HEK293T (cell line): ENCODE data around the gene BPIFB3.

Experiments used
- CTCF ChIA-PET: fragments of 350-600 bp; formaldehyde crosslinking; extraction: SDS; loops from one replicate; lab custom pipeline; 2021; ENCODE audit warnings: antibody characterized with exemption, inconsistent platforms; lab: Yijun Ruan, JAX
- POLR2A ChIA-PET: fragments of 350-600 bp; formaldehyde crosslinking; extraction: SDS; loops from one replicate; lab custom pipeline; 2020; ENCODE audit warnings: antibody characterized with exemption, inconsistent platforms; lab: Yijun Ruan, JAX
- DNase-seq: peaks from one replicate; pipeline ENCODE4 v3.0.0; 2012; ENCODE audit warnings: mixed read lengths; ENCODE audit errors: extremely low spot score
- ARNT ChIP-seq: fragments of 450-650 bp; IDR thresholded peaks from 2 replicates; pipeline ENCODE4 v1.6.1; 2017; ENCODE audit warnings: mild to moderate bottlenecking
- BHLHE40 ChIP-seq: fragments of 450-650 bp; IDR thresholded peaks from 2 replicates; pipeline ENCODE4 v1.6.1; 2016; ENCODE audit warnings: mild to moderate bottlenecking, moderate library complexity, borderline replicate concordance
- CTBP1 ChIP-seq: fragments of 450-650 bp; IDR thresholded peaks from 2 replicates; pipeline ENCODE4 v1.6.1; 2016; ENCODE audit warnings: borderline replicate concordance
- ELF4 ChIP-seq: fragments of 450-650 bp; IDR thresholded peaks from 2 replicates; pipeline ENCODE4 v1.6.1; 2017; ENCODE audit warnings: antibody characterized with exemption
- FOXA1 ChIP-seq: fragments of 450-650 bp; IDR thresholded peaks from 2 replicates; pipeline ENCODE4 v1.6.1; 2016; ENCODE audit warnings: mild to moderate bottlenecking
- FOXK2 ChIP-seq: fragments of 450-650 bp; IDR thresholded peaks from 2 replicates; pipeline ENCODE4 v1.6.1; 2016; ENCODE audit warnings: mild to moderate bottlenecking
- FOXM1 ChIP-seq: fragments of 450-650 bp; IDR thresholded peaks from 2 replicates; pipeline ENCODE4 v1.6.1; 2017; ENCODE audit warnings: mild to moderate bottlenecking, borderline replicate concordance
- HDGF ChIP-seq: fragments of 450-650 bp; IDR thresholded peaks from 2 replicates; pipeline ENCODE4 v1.6.1; 2017; ENCODE audit warnings: antibody characterized with exemption, borderline replicate concordance
- L3MBTL2 ChIP-seq: fragments of 450-650 bp; conservative IDR thresholded peaks from 2 replicates; pipeline ENCODE4 v1.6.1; 2016; ENCODE audit warnings: mild to moderate bottlenecking
- LEF1 ChIP-seq: fragments of 450-650 bp; IDR thresholded peaks from 2 replicates; pipeline ENCODE4 v1.6.1; 2017; ENCODE audit warnings: mild to moderate bottlenecking, borderline replicate concordance
- NFRKB ChIP-seq: fragments of 450-650 bp; IDR thresholded peaks from 2 replicates; pipeline ENCODE4 v1.6.1; 2016; ENCODE audit warnings: mild to moderate bottlenecking, moderate library complexity
- PKNOX1 ChIP-seq: fragments of 450-650 bp; IDR thresholded peaks from 2 replicates; pipeline ENCODE4 v1.6.1; 2016
- SP1 ChIP-seq: fragments of 450-650 bp; IDR thresholded peaks from 2 replicates; pipeline ENCODE4 v1.6.1; 2017
- SUZ12 ChIP-seq: fragments of 450-650 bp; IDR thresholded peaks from 2 replicates; pipeline ENCODE4 v1.6.1; 2016; ENCODE audit warnings: mild to moderate bottlenecking
- TARDBP ChIP-seq: fragments of 450-650 bp; IDR thresholded peaks from 2 replicates; pipeline ENCODE4 v1.6.1; 2016
- ZNF384 ChIP-seq: fragments of 450-650 bp; IDR thresholded peaks from 2 replicates; pipeline ENCODE4 v1.6.1; 2016

BPIFB3 gene

DNA sequence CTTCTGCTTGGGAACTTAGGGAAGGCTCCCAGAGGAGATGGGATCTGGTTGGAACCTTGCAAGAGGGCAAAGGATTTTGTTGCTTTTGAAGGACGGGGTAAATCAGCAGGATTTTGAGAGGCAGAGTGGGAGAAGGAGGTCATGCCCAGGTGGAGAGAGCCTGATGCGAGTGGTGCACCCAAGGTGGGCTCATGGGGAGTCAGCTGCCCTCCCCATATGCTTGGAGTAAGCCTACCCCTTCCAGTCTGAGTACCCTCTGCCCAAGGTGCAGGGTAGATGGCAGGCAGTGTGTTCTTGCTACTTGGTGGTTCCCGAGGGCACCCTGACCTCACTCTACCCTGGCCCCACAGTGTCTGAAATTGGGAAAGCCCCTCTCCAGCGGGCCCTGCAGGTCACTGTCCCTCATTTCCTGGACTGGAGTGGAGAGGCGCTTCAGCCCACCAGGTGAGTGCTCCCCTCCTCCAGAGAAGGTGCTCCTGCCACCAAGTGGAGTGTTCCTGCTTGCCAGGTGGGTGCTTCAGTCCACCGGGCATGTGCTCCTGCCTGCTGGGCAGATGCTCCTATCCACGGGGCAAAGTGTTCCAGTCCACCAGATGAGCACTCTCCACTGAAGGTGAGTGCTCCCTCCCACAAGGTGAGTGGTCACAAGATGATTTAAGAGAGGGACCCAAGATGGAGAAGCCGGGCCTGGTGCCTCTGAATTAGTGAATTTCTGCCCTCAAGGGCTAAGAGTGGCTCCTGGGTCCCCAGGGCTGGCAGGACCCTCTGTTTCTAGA, 42.8 kb upstream of the BPIFB3 start:
- ChIA-PET POLR2A (no interaction called here), CTCF (no interaction called here)
- DNase-seq = no peak
- TF ChIP-seq HDGF = no peak
- no peak for TF ChIP-seq SP1
- no peak for TF ChIP-seq BHLHE40
- no peak for TF ChIP-seq L3MBTL2
- no peak for TF ChIP-seq NFRKB
- TF ChIP-seq FOXK2 = no peak
- no peak for TF ChIP-seq TARDBP
- TF ChIP-seq FOXM1 = no peak
- no peak for TF ChIP-seq ARNT
- TF ChIP-seq LEF1 = no peak
- TF ChIP-seq ZNF384 = no peak
- no peak for TF ChIP-seq PKNOX1
- no peak for TF ChIP-seq CTBP1
- TF ChIP-seq SUZ12 = no peak

DNA sequence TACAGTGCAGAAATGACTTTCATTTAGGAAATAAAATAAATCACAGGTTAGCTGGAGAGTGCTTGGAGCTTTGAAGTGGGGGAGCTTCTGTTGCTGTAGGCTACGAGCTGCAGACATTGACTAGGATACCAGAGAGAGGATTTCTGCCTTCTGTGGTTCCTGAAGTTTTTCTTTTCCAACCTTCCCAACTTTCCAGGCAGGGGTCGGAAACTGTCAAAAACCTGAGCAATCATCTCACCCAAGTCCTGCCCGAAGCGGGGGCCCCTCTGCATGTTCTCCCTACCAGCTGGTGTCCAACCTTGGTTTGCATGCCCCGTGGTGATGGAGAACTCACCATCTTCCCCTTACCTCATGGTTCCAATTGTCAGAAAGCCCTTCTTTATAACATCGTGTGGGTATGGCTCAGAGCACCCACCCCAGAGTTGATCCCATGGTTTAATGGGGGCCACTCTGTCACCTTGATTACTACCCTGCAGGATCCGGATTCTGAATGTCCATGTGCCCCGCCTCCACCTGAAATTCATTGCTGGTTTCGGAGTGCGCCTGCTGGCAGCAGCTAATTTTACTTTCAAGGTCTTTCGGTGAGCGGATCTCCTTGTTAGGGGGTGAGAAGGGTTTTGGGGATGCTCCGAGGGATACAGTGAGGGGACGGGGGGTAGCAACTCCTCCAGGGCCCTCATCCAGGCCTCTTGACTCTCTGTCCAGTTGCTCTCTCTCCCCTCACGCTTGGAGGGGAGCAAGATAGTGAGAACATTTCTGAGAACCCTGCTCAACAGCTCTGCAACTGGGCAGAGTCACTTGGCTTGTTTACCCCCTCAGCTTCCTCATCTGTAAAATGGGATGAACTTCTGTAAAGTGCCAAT, 41.1 kb upstream of the BPIFB3 start:
- TF ChIP-seq SUZ12 = no peak
- TF ChIP-seq ELF4 = no peak
- no peak for TF ChIP-seq ZNF384
- TF ChIP-seq BHLHE40 = no peak
- no peak for TF ChIP-seq ARNT
- TF ChIP-seq FOXM1 = no peak
- no peak for TF ChIP-seq SP1
- TF ChIP-seq FOXK2 = no peak
- TF ChIP-seq L3MBTL2 = no peak
- no peak for TF ChIP-seq CTBP1
- no peak for TF ChIP-seq PKNOX1
- TF ChIP-seq HDGF = no peak
- TF ChIP-seq FOXA1 = no peak
- no peak for TF ChIP-seq TARDBP
- ChIA-PET CTCF (interaction anchor here (0.6 kb wide), 1 partner anchor 39 kb away, joined by 3 read pairs; no protein-coding TSS in a partner anchor), POLR2A (no interaction called here)
- DNase-seq = no peak

DNA sequence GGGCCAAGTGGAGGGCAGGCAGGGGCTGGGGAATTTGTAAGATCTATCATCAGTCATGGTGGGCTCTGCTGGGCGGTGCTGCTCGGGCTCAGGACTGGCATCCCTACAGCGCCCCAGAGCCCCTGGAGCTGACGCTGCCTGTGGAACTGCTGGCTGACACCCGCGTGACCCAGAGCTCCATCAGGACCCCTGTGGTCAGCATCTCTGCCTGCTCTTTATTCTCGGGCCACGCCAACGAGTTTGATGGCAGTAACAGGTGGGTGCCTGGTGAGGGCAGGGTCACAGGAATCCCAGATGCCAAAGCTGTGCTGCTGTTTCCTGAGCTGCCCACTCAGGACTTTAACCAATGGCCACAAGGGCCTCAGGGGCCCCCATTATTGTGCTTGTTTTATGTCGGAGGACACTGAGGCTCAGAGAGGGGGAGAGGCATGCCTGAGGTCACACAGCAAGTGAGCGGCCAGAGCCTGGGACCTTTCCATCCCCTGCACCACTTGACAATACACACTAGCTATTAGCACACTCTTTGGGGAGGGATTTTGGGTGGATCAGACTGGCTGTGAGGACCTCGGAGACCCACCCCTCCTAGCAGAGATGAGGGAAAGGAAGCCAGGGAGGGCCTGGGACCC, 39.9 kb upstream of the BPIFB3 start:
- DNase-seq = no peak
- TF ChIP-seq FOXK2 (no peak), FOXA1 (no peak), BHLHE40 (no peak), LEF1 (no peak), SP1 (no peak), HDGF (no peak), CTBP1 (no peak), NFRKB (no peak), ARNT (no peak), L3MBTL2 (no peak), FOXM1 (no peak), SUZ12 (no peak), TARDBP (no peak), PKNOX1 (no peak)
- CTCF ChIA-PET = no interaction called here
- POLR2A ChIA-PET = interaction anchor here (1.0 kb wide), 1 partner anchor 476 kb away, joined by 3 read pairs; the partner anchor contains the start of gene CBFA2T2

DNA sequence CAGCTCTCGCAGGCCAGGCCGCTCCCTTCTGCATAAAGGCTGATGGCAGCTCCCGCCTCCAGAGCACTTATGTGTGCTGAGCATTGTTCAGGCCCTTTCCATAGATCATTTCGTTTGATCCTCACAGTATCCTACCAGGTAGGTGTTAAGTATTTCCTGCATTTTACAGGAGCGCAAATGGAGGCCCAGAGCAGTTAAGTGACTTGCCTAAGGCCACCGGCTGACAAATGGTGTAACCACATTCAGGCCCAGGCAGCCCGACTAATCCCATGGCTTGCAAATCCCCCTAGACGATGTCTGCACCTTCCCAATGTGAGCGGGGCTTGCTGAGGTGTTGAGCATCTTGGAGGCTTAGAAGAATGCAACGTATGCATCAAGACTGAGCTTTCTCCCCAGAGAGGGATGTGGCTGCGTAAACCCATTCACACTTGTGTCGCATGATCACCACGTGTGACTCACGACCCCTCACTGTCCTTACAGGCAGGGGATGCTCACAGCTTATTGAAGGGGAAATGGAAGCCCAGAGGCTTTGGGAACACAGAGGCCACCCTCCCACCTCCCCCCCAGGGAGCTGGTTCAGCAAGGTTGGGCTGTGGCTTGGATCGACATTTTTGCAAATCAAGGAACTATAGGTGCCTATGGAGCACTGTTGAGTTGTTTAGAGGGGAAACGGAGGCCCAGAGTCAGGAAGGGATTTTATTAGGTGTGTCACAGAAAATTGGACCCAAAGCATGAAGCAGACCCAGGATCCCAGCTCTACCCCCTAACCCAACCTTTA, 39.2 kb upstream of the BPIFB3 start:
- TF ChIP-seq LEF1 (no peak), ARNT (no peak), NFRKB (no peak), BHLHE40 (no peak), SUZ12 (no peak), FOXK2 (no peak), CTBP1 (no peak), FOXM1 (no peak), L3MBTL2 (no peak), FOXA1 (no peak), SP1 (no peak), ELF4 (no peak), ZNF384 (no peak), TARDBP (no peak), HDGF (no peak), PKNOX1 (no peak)
- ChIA-PET CTCF (no interaction called here), POLR2A (interaction anchor here (1.0 kb wide), 1 partner anchor 475 kb away, joined by 3 read pairs; the partner anchor contains the start of gene CBFA2T2)
- DNase-seq = no peak
